Measurements from ENCODE around the gene PRPF40A. TPM values are rescaled to one million over a fixed set of nuclear protein-coding genes. Genes with fewer than 3 reads are reported as not detected.

PRPF40A gene
- total RNA-seq, 2 donors from 2014 or later: 62.0 to 133 TPM

- TF ChIP-seq CTCF (IDR thresholded peaks at IDR 0.05): no peak
- no peak overlapping the region for H3K4me3 ChIP-seq
Observed at GRCh38 chr2:152706477-152707021, 10.7 kb downstream of the PRPF40A start.

DNA sequence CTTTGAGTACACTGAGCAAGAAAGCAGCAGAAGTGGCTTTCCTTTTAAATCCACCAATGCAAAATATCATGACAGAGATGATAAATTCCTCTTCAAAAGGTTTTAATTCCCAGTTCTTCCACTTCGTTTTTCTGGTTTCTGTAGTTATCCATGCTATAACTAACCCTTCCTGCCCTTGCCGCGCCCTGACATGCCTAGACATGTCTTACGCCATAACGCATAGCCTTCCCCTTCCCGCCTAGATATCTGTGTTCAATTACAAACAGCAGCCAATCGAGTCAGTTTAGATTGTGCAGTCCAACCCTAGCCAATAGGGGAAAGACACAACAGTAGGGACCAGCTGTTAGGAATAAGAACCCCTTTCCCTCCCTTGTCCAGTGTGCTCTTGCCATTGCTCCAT, 16.1 kb downstream of the PRPF40A start:
- no peak for ATAC-seq (ENCODE audit: insufficient number of reproducible peaks, low FRiP score, low read depth)

More at GRCh38 chr2:152706477-152707021, 10.7 kb downstream of the PRPF40A start:
- no peaks in the 10 kb centered on the region for H3K4me1 ChIP-seq (ENCODE audit: control insufficient read depth in 1 of 2, low read depth in 2 of 2)
- H3K9me3 ChIP-seq: no peaks in the 10 kb centered on the region
- peaks cover 3% of the 10 kb centered on the region for H3K36me3 ChIP-seq
- DNase-seq (ENCODE audit: low spot score) (no peak), ATAC-seq (ENCODE audit: insufficient number of reproducible peaks, low FRiP score, low read depth) (no peak)
- H3K27ac ChIP-seq: no peak overlapping the region
- no peaks in the 10 kb centered on the region for H3K27me3 ChIP-seq (replicated peaks; ENCODE audit: insufficient read depth)

DNA sequence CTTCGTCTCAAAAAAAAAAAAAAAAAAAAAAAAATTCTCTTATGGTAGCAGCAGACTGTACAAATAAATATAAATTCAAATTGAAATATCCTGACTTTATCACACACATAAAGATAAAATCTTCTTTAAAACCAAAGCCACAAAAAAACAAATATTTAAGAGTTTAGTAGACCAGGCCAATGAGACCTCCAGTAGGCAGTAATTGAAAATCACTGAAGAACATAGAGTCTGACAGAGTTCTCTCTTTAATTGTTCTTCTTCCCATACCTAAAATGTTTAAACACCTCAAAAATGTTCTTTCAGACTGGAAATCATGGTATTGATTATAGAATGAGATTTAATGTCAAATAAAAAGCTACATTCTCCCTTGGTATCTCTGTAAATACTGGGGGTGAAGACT, 20.8 kb downstream of the PRPF40A start:
- Histone ChIP-seq H3K4me3 (no peak overlapping the region), H3K27ac (no peak overlapping the region), H3K4me1 (ENCODE audit: control insufficient read depth in 1 of 2, low read depth in 2 of 2) (peaks cover 4 to 5% of the 10 kb centered on the region in 2 donors), H3K27me3 (replicated peaks; ENCODE audit: insufficient read depth) (no peaks in the 10 kb centered on the region), H3K9me3 (no peaks in the 10 kb centered on the region), H3K36me3 (peaks cover 3% of the 10 kb centered on the region)
- TF ChIP-seq CTCF (IDR thresholded peaks at IDR 0.05): no peak
- no peak for ATAC-seq (ENCODE audit: insufficient number of reproducible peaks, low FRiP score, low read depth)
- DNase-seq (ENCODE audit: low spot score): no peak

More for the DNA sequence above, 16.1 kb downstream of the PRPF40A start:
- no peaks in the 10 kb centered on the region for H3K27me3 ChIP-seq (replicated peaks; ENCODE audit: insufficient read depth)
- no peaks in the 10 kb centered on the region for H3K4me1 ChIP-seq (ENCODE audit: control insufficient read depth in 1 of 2, low read depth in 2 of 2)
- H3K27ac ChIP-seq: no peak overlapping the region
- no peak for TF ChIP-seq CTCF (IDR thresholded peaks at IDR 0.05)
- H3K4me3 ChIP-seq: no peak overlapping the region
- H3K9me3 ChIP-seq: no peaks in the 10 kb centered on the region
- peaks cover 3% of the 10 kb centered on the region for H3K36me3 ChIP-seq
- no peak for DNase-seq (ENCODE audit: low spot score)

- ATAC-seq (ENCODE audit: insufficient number of reproducible peaks, low FRiP score, low read depth) (no peak), DNase-seq (ENCODE audit: low spot score) (no peak)
- H3K36me3 ChIP-seq: no peaks in the 10 kb centered on the region
- no peak for TF ChIP-seq CTCF (IDR thresholded peaks at IDR 0.05)
- H3K4me1 ChIP-seq (ENCODE audit: control insufficient read depth in 1 of 2, low read depth in 2 of 2): peaks cover 4 to 5% of the 10 kb centered on the region in 2 donors
- no peaks in the 10 kb centered on the region for H3K27me3 ChIP-seq (replicated peaks; ENCODE audit: insufficient read depth)
- H3K4me3 ChIP-seq: no peak overlapping the region
- no peak overlapping the region for H3K27ac ChIP-seq
- no peaks in the 10 kb centered on the region for H3K9me3 ChIP-seq
Observed at GRCh38 chr2:152695763-152696162, 21.5 kb downstream of the PRPF40A start.

DNA sequence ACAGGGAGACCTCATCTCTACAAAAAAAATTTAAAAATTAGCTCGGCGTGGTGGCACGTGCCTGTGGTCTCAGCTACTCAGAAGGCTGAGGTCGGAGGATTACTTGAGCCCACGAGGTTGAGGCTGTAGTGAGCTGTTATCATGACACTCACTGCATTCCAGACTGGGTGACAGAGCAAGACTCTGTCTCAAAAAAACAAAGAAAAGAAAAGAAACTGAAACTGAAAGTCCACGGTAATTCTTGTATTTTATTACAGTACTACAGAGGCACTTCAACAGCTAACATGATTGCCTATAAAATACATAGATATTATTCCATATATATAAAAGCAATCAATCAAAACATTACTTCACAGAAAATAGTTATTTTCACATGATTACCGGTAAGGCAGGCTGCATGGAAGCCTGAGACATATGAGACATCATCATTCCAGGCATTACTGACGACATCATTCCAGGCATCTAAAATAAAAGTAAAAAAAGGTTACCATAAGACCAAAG, 23.1 kb downstream of the PRPF40A start:
- H3K9me3 ChIP-seq: no peaks in the 10 kb centered on the region
- H3K4me3 ChIP-seq: peak overlapping the region; percentile 51
- H3K36me3 ChIP-seq: no peaks in the 10 kb centered on the region
- no peak for TF ChIP-seq CTCF (IDR thresholded peaks at IDR 0.05)
- peaks cover 4 to 5% of the 10 kb centered on the region in 2 donors for H3K4me1 ChIP-seq (ENCODE audit: control insufficient read depth in 1 of 2, low read depth in 2 of 2)
- no peaks in the 10 kb centered on the region for H3K27me3 ChIP-seq (replicated peaks; ENCODE audit: insufficient read depth)
- no peak for ATAC-seq (ENCODE audit: insufficient number of reproducible peaks, low FRiP score, low read depth)
- peak overlapping the region in 1 of 2 donors; percentile 40 for H3K27ac ChIP-seq
- no peak for DNase-seq (ENCODE audit: low spot score)

Data from thoracic aorta (tissue), 2 donors.